Measurements from ENCODE around the gene OR8S1.

The OR8S1 gene

GRCh38 chr12:48556631-48557030, 31.2 kb downstream of the OR8S1 start:
- DNase-seq (ENCODE audit: low read depth in 2 of 2), result no peak

DNA sequence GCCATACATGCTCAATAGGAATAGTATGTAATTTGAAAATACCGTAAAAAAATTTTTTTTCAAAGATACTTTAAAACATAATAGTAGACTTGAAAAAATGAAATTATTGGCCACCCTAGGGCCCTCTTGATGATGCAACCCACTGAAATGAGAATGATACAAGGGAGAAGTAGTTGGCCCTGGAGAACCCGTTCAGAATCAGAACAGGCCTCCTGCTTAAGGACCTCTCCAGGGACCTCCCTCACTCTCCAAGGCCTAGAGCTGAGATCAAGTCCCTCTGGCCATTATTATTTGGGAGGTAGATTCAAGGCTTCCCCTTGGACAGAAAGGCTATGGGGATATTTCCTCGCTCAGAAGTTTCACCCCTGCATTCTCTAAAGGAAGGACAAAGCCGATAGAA, 32.5 kb downstream of the OR8S1 start:
- DNase-seq (ENCODE audit: low read depth in 2 of 2), result no peak

DNA sequence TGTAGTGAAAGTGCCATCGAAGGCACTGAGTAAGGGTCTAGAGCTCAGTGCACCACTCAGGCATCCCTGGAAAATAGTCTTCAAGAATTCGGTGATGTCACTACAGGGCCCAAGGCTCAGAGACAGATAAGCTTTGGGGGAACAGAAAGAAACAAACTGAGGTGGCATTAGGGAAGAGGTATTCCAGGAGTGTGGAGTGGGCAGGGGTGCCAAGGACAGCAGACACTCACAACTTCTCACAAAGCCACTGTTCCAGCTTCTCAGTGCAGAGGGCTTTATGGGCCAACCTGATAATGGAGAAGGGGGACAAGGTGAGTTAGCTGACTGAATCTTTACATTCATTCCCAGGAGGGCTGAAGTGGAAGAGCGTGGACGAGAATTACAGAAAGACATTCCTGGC, 42.3 kb downstream of the OR8S1 start:
- DNase-seq (ENCODE audit: low read depth in 2 of 2), result no peak

DNA sequence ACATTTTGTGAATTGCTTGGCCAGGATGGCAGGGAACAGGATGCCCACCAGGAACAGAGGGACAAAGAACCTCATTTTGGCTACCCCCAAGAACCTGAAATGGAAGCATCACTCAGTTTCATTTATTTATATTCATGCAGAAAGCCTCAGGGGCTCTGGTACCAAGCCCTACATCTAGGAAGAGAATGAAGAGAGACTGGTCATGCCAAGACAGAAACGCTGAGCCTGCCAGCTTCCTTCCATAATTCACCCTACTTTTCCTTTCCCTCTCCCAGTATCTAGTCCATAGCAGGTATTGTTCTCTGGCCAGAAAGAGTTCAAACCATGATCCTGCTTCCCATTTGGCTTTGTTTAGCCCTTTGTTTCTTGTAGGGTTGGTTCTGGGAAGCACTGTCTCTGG, 44.5 kb downstream of the OR8S1 start, which contains the start of gene LALBA:
TSS of gene LALBA (minus strand) at position 101 of the 400 bp plus-strand sequence. CDS start at position 75, 26 bp downstream.
- DNase-seq (ENCODE audit: low read depth in 2 of 2), result no peak

GRCh38 chr12:48572326-48572725, 46.9 kb downstream of the OR8S1 start:
- no peak for DNase-seq (ENCODE audit: low read depth in 2 of 2)
